ENCODE data around the gene CSMD2.

GRCh38 chr1:33576821-33577599, 588.0 kb downstream of the CSMD2 start:
- TF ChIP-seq CTCF (IDR thresholded peaks at IDR 0.05; ENCODE audit: insufficient read depth, low read length, poor library complexity, severe bottlenecking) (no peak), EZH2phosphoT487 (conservative IDR thresholded peaks at IDR 0.05; ENCODE audit: low read length) (no peak)
